DND-41 (cell line): ENCODE data around the gene SSR4.

Experiments
- ATAC-seq: fragments of 200-7000 bp; cut with Tn5 transposase; 3 replicates; pipeline ENCODE4 v1.9.1; 2021; ENCODE audit warnings: low read depth; ENCODE audit not compliant: insufficient read depth
- DNase-seq: peaks from one replicate; pipeline ENCODE4 v3.0.0-alpha.2; 2020
- H2AFZ ChIP-seq: 2 replicates; pipeline ENCODE4 v1.6.0; 2012; ENCODE audit warnings: low read depth, low read length
- H3K27ac ChIP-seq: 2 replicates; pipeline ENCODE4 v1.5.1; 2012; ENCODE audit warnings: low read length, inconsistent platforms
- H3K27me3 ChIP-seq: fragments of 200-600 bp; sonication (generic); 2 replicates; pipeline ENCODE4 v1.6.0; 2012; ENCODE audit warnings: low read length, mild to moderate bottlenecking, inconsistent platforms; ENCODE audit not compliant: insufficient read depth, poor library complexity
- H3K36me3 ChIP-seq: 2 replicates; pipeline ENCODE4 v1.5.1; 2012; ENCODE audit warnings: low read length, inconsistent platforms; ENCODE audit not compliant: insufficient read depth
- H3K4me1 ChIP-seq: 2 replicates; pipeline ENCODE4 v1.5.1; 2012; ENCODE audit warnings: mild to moderate bottlenecking, low read length; ENCODE audit not compliant: insufficient read depth
- H3K4me2 ChIP-seq: 2 replicates; pipeline ENCODE4 v1.6.0; 2012; ENCODE audit warnings: mild to moderate bottlenecking, moderate library complexity, low read length, inconsistent platforms; ENCODE audit not compliant: insufficient read depth
- H3K4me3 ChIP-seq, 2 experiments: fragments of 200-600 bp in 1 of 2; shearing (Covaris generic) in 1 of 2; 2 replicates each; pipeline ENCODE4 v1.5.1; 2012 to 2016; ENCODE audit warnings: inconsistent platforms in 2 of 2, low read length in 2 of 2, mild to moderate bottlenecking in 2 of 2, low read depth in 1 of 2, moderate library complexity in 1 of 2
- H3K79me2 ChIP-seq: 2 replicates; pipeline ENCODE4 v1.6.0; 2012; ENCODE audit warnings: low read length, inconsistent platforms; ENCODE audit not compliant: insufficient read depth
- H3K9ac ChIP-seq: 2 replicates; pipeline ENCODE4 v1.6.0; 2012; ENCODE audit warnings: low read depth, mild to moderate bottlenecking, inconsistent platforms, low read length, moderate library complexity
- H3K9me3 ChIP-seq: 2 replicates; pipeline ENCODE4 v1.5.1; 2012; ENCODE audit warnings: low read length, moderate library complexity, mild to moderate bottlenecking, inconsistent platforms; ENCODE audit not compliant: insufficient read depth, severe bottlenecking
- H4K20me1 ChIP-seq: 2 replicates; pipeline ENCODE4 v1.6.0; 2012; ENCODE audit warnings: low read length; ENCODE audit not compliant: insufficient read depth
- EZH2 ChIP-seq: IDR thresholded peaks from 3 replicates; pipeline ENCODE4 v1.6.1; 2012; ENCODE audit warnings: borderline replicate concordance, low read depth, mild to moderate bottlenecking, moderate library complexity, low read length, inconsistent platforms; ENCODE audit not compliant: severe bottlenecking
- TF ChIP-seq, protein P1 (sequence below): IDR thresholded peaks from 2 replicates; pipeline ENCODE4 v1.5.1; 2012; ENCODE audit warnings: borderline replicate concordance, low read length, moderate library complexity, mild to moderate bottlenecking; ENCODE audit not compliant: poor library complexity, severe bottlenecking; ENCODE audit errors: extremely low read depth

Gene SSR4

GRCh38 chrX:153832728-153833127 lies 38.3 kb downstream of the SSR4 start:
- no peaks in the 10 kb centered on the region for H3K9me3 ChIP-seq
- no peaks in the 10 kb centered on the region for H4K20me1 ChIP-seq
- no peaks in the 10 kb centered on the region for H3K27me3 ChIP-seq
- TF ChIP-seq, protein P1, sequence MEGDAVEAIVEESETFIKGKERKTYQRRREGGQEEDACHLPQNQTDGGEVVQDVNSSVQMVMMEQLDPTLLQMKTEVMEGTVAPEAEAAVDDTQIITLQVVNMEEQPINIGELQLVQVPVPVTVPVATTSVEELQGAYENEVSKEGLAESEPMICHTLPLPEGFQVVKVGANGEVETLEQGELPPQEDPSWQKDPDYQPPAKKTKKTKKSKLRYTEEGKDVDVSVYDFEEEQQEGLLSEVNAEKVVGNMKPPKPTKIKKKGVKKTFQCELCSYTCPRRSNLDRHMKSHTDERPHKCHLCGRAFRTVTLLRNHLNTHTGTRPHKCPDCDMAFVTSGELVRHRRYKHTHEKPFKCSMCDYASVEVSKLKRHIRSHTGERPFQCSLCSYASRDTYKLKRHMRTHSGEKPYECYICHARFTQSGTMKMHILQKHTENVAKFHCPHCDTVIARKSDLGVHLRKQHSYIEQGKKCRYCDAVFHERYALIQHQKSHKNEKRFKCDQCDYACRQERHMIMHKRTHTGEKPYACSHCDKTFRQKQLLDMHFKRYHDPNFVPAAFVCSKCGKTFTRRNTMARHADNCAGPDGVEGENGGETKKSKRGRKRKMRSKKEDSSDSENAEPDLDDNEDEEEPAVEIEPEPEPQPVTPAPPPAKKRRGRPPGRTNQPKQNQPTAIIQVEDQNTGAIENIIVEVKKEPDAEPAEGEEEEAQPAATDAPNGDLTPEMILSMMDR = no peak
- no peak for TF ChIP-seq EZH2
- H3K9ac ChIP-seq = no peak overlapping the region
- H3K4me3 ChIP-seq = no peak overlapping the region
- no peaks in the 10 kb centered on the region for H3K36me3 ChIP-seq
- H3K4me2 ChIP-seq = no peak overlapping the region
- no peaks in the 10 kb centered on the region for H3K79me2 ChIP-seq
- H2AFZ ChIP-seq = no peak overlapping the region
- H3K27ac ChIP-seq = no peak overlapping the region
- H3K4me1 ChIP-seq = no peaks in the 10 kb centered on the region
- ATAC-seq = no peak
- no peak for DNase-seq

GRCh38 chrX:153836921-153837320 lies 42.5 kb downstream of the SSR4 start:
- no peak for TF ChIP-seq EZH2
- TF ChIP-seq, protein P1 = no peak
- Histone ChIP-seq H2AFZ (no peak overlapping the region), H3K36me3 (no peaks in the 10 kb centered on the region), H3K4me3 (no peak overlapping the region), H3K27me3 (no peaks in the 10 kb centered on the region), H3K9me3 (no peaks in the 10 kb centered on the region), H3K4me1 (no peaks in the 10 kb centered on the region), H3K79me2 (no peaks in the 10 kb centered on the region), H3K27ac (no peak overlapping the region), H3K4me2 (no peak overlapping the region), H3K9ac (no peak overlapping the region), H4K20me1 (no peaks in the 10 kb centered on the region)
- ATAC-seq = no peak
- no peak for DNase-seq

GRCh38 chrX:153844509-153845082 lies 50.1 kb downstream of the SSR4 start:
- TF ChIP-seq, protein P1 = no peak
- TF ChIP-seq EZH2 = no peak
- DNase-seq = no peak
- H3K4me2 ChIP-seq = no peak overlapping the region

More at GRCh38 chrX:153844509-153845082, 50.1 kb downstream of the SSR4 start:
- Histone ChIP-seq H3K9me3 (no peaks in the 10 kb centered on the region), H3K4me1 (no peaks in the 10 kb centered on the region), H2AFZ (no peak overlapping the region), H3K79me2 (no peaks in the 10 kb centered on the region), H4K20me1 (no peaks in the 10 kb centered on the region), H3K4me3 (no peak overlapping the region), H3K36me3 (no peaks in the 10 kb centered on the region), H3K9ac (no peak overlapping the region), H3K27me3 (no peaks in the 10 kb centered on the region), H3K27ac (no peak overlapping the region)
- no peak for ATAC-seq
